ENCODE data around the gene MED12L.

MED12L gene

GRCh38 chr3:151440940-151441339, 355.5 kb downstream of the MED12L start:
- Histone ChIP-seq H4K20me1 (ENCODE audit: insufficient read depth, low read length, poor library complexity, severe bottlenecking) (no peaks in the 10 kb centered on the region), H3K9me2 (replicated peaks; ENCODE audit: low read depth, low read length) (no peaks in the 10 kb centered on the region), H3K36me3 (ENCODE audit: insufficient read depth, low read length) (peaks cover 3% of the 10 kb centered on the region; the same call in 1 of the 2 replicates), H3K79me2 (ENCODE audit: insufficient read depth, low read length) (no peaks in the 10 kb centered on the region), H2AFZ (ENCODE audit: low read length) (no peak overlapping the region), H3K4me3 (ENCODE audit: low read length, poor library complexity, severe bottlenecking) (no peak overlapping the region), H3F3A (ENCODE audit: low read depth) (no peaks in the 10 kb centered on the region; the same call in 1 of the 2 replicates), H3K9ac (ENCODE audit: low read depth, low read length, poor library complexity, severe bottlenecking) (no peak overlapping the region), H3K27me3 (ENCODE audit: insufficient read depth, low read length, poor library complexity, severe bottlenecking) (no peaks in the 10 kb centered on the region), H3K4me1 (ENCODE audit: insufficient read depth, low read length, poor library complexity, severe bottlenecking) (no peaks in the 10 kb centered on the region), H3K4me2 (ENCODE audit: low read depth, low read length, poor library complexity, severe bottlenecking) (no peak overlapping the region), H3K9me3 (ENCODE audit: insufficient read depth, low read depth, low read length) (no peaks in the 10 kb centered on the region)
- TF ChIP-seq CTCF (conservative IDR thresholded peaks at IDR 0.05; ENCODE audit: low read length) (no peak), EZH2phosphoT487 (IDR thresholded peaks at IDR 0.05; ENCODE audit: borderline replicate concordance) (no peak)

- H3K9ac ChIP-seq (ENCODE audit: low read depth, low read length, poor library complexity, severe bottlenecking): no peak overlapping the region
- no peaks in the 10 kb centered on the region for H3K9me2 ChIP-seq (replicated peaks; ENCODE audit: low read depth, low read length)
- H3K36me3 ChIP-seq (ENCODE audit: insufficient read depth, low read length): no peaks in the 10 kb centered on the region
- H3K4me2 ChIP-seq (ENCODE audit: low read depth, low read length, poor library complexity, severe bottlenecking): no peak overlapping the region
- H3K79me2 ChIP-seq (ENCODE audit: insufficient read depth, low read length): no peaks in the 10 kb centered on the region
- no peak overlapping the region for H3K4me3 ChIP-seq (ENCODE audit: low read length, poor library complexity, severe bottlenecking)
- H3F3A ChIP-seq (ENCODE audit: low read depth): no peaks in the 10 kb centered on the region; the same call in 1 of the 2 replicates
- H3K27me3 ChIP-seq (ENCODE audit: insufficient read depth, low read length, poor library complexity, severe bottlenecking): no peaks in the 10 kb centered on the region
- H3K4me1 ChIP-seq (ENCODE audit: insufficient read depth, low read length, poor library complexity, severe bottlenecking): no peaks in the 10 kb centered on the region
- H4K20me1 ChIP-seq (ENCODE audit: insufficient read depth, low read length, poor library complexity, severe bottlenecking): no peaks in the 10 kb centered on the region
- H3K9me3 ChIP-seq (ENCODE audit: insufficient read depth, low read depth, low read length): no peaks in the 10 kb centered on the region
- TF ChIP-seq CTCF (conservative IDR thresholded peaks at IDR 0.05; ENCODE audit: low read length): no peak
- TF ChIP-seq EZH2phosphoT487 (IDR thresholded peaks at IDR 0.05; ENCODE audit: borderline replicate concordance): no peak
- no peak overlapping the region for H2AFZ ChIP-seq (ENCODE audit: low read length)
These were observed 358.1 kb downstream of the MED12L start for GRCh38 chr3:151443583-151443982.

DNA sequence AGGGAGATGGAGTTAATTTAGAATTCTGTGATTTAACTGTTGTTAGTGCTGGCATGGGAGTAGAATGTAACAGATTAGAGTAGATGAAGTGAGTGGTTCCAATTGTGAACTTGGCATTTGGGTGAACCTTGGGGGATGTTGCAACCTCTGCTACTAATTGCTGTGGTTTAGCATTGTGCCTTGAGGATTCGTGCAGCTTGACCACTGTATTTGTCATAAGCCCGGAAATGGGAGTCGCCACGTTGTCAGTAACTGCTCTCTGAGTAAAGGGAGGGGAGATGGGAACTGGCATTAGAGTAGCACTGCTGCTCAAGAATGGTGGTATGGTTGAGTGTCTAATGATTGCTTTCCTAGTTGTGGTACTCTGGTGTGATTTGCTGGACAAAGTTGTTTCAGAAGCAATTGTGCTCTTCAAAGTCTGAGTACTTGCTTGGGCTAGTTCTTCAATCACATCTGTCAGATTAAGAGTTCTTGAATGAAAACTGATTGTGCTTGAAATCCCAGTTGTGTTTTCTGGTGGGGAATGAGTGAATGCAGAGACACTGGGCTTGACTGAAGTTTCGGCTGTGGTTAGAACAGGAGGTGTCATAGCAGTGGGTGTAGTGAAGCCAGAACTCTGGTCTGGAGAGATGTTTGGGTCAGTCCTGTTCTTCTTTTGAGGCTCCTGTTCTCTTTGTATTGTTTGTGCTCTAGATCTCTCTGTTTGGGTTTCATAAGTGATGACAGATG, 360.0 kb downstream of the MED12L start:
- H4K20me1 ChIP-seq (ENCODE audit: insufficient read depth, low read length, poor library complexity, severe bottlenecking): no peaks in the 10 kb centered on the region
- H3K9ac ChIP-seq (ENCODE audit: low read depth, low read length, poor library complexity, severe bottlenecking): no peak overlapping the region
- H3K79me2 ChIP-seq (ENCODE audit: insufficient read depth, low read length): no peaks in the 10 kb centered on the region
- TF ChIP-seq CTCF (conservative IDR thresholded peaks at IDR 0.05; ENCODE audit: low read length) (no peak), EZH2phosphoT487 (IDR thresholded peaks at IDR 0.05; ENCODE audit: borderline replicate concordance) (no peak)
- no peaks in the 10 kb centered on the region for H3K27me3 ChIP-seq (ENCODE audit: insufficient read depth, low read length, poor library complexity, severe bottlenecking)
- no peak overlapping the region for H3K4me2 ChIP-seq (ENCODE audit: low read depth, low read length, poor library complexity, severe bottlenecking)
- H2AFZ ChIP-seq (ENCODE audit: low read length): no peak overlapping the region
- no peaks in the 10 kb centered on the region for H3K4me1 ChIP-seq (ENCODE audit: insufficient read depth, low read length, poor library complexity, severe bottlenecking)
- no peak overlapping the region for H3K4me3 ChIP-seq (ENCODE audit: low read length, poor library complexity, severe bottlenecking)
- no peaks in the 10 kb centered on the region for H3K9me2 ChIP-seq (replicated peaks; ENCODE audit: low read depth, low read length)
- no peaks in the 10 kb centered on the region for H3K36me3 ChIP-seq (ENCODE audit: insufficient read depth, low read length)
- H3K9me3 ChIP-seq (ENCODE audit: insufficient read depth, low read depth, low read length): no peaks in the 10 kb centered on the region
- no peaks in the 10 kb centered on the region for H3F3A ChIP-seq (ENCODE audit: low read depth)

Measured in Loucy (cell line).